ENCODE results near the gene DCLK3.

Gene DCLK3

GRCh38 chr3:36709281-36709680 lies 55.1 kb downstream of the DCLK3 start:
- TF ChIP-seq TAF1 (IDR thresholded peaks at IDR 0.05; ENCODE audit: low read depth) (no peak), YY1 (IDR thresholded peaks at IDR 0.05; ENCODE audit: low read depth) (no peak)

- TF ChIP-seq MAX (IDR thresholded peaks at IDR 0.05) (no peak), FOXM1 (IDR thresholded peaks at IDR 0.05; ENCODE audit: borderline replicate concordance, low read depth) (no peak), TEAD4 (IDR thresholded peaks at IDR 0.05) (no peak), ZBTB7A (IDR thresholded peaks at IDR 0.05; ENCODE audit: low read depth) (no peak), RAD21 (IDR thresholded peaks at IDR 0.05; ENCODE audit: low read depth) (no peak), TAF1 (IDR thresholded peaks at IDR 0.05; ENCODE audit: low read depth) (no peak), EGR1 (IDR thresholded peaks at IDR 0.05) (no peak), EP300 (IDR thresholded peaks at IDR 0.05; ENCODE audit: borderline replicate concordance) (no peak), CREB1 (IDR thresholded peaks at IDR 0.05; ENCODE audit: low read depth) (no peak), NFIC (IDR thresholded peaks at IDR 0.05) (no peak), CEBPB (IDR thresholded peaks at IDR 0.05) (no peak), REST (IDR thresholded peaks at IDR 0.05; ENCODE audit: low read depth) (no peak), TCF12 (IDR thresholded peaks at IDR 0.05; ENCODE audit: low read depth) (no peak), USF1 (IDR thresholded peaks at IDR 0.05) (no peak), YY1 (IDR thresholded peaks at IDR 0.05; ENCODE audit: low read depth) (no peak)
Observed at GRCh38 chr3:36707623-36708409, 56.5 kb downstream of the DCLK3 start.

- TF ChIP-seq FOXM1 (IDR thresholded peaks at IDR 0.05; ENCODE audit: borderline replicate concordance, low read depth) (no peak), NFIC (IDR thresholded peaks at IDR 0.05) (no peak), CEBPB (IDR thresholded peaks at IDR 0.05) (no peak), USF1 (IDR thresholded peaks at IDR 0.05) (no peak)
Observed at GRCh38 chr3:36705015-36705414, 59.3 kb downstream of the DCLK3 start.

- TF ChIP-seq REST (IDR thresholded peaks at IDR 0.05; ENCODE audit: low read depth) (no peak), EGR1 (IDR thresholded peaks at IDR 0.05) (no peak), TEAD4 (IDR thresholded peaks at IDR 0.05) (no peak)
Observed at GRCh38 chr3:36704280-36704679, 60.1 kb downstream of the DCLK3 start.

GRCh38 chr3:36701249-36701572 lies 63.1 kb downstream of the DCLK3 start:
- no peak for TF ChIP-seq FOXM1 (IDR thresholded peaks at IDR 0.05; ENCODE audit: borderline replicate concordance, low read depth)
- TF ChIP-seq MAX (IDR thresholded peaks at IDR 0.05), result no peak
- TF ChIP-seq YY1 (IDR thresholded peaks at IDR 0.05; ENCODE audit: low read depth), result no peak
- TF ChIP-seq TEAD4 (IDR thresholded peaks at IDR 0.05), result no peak
- TF ChIP-seq CREB1 (IDR thresholded peaks at IDR 0.05; ENCODE audit: low read depth), result no peak
- TF ChIP-seq REST (IDR thresholded peaks at IDR 0.05; ENCODE audit: low read depth), result no peak
- no peak for TF ChIP-seq TAF1 (IDR thresholded peaks at IDR 0.05; ENCODE audit: low read depth)
- TF ChIP-seq CEBPB (IDR thresholded peaks at IDR 0.05), result no peak
- no peak for TF ChIP-seq NFIC (IDR thresholded peaks at IDR 0.05)
- no peak for TF ChIP-seq EGR1 (IDR thresholded peaks at IDR 0.05)
- no peak for TF ChIP-seq ZBTB7A (IDR thresholded peaks at IDR 0.05; ENCODE audit: low read depth)

Data from Ishikawa (cell line).